Neural progenitor cell (in vitro differentiated cells): ENCODE results near the gene CDH3. TPM values are rescaled to one million over a fixed set of nuclear protein-coding genes. Genes with fewer than 3 reads are reported as not detected.

Source experiments
- DNase-seq: peaks from one replicate; pipeline ENCODE4 v3.0.0-alpha.2; 2016; ENCODE audit warnings: low spot score
- H2AFZ ChIP-seq: fragments of 200-600 bp; sonication (generic); replicated peaks from 2 replicates; pipeline ENCODE4 v1.6.1; 2016; ENCODE audit warnings: antibody characterized with exemption
- H3F3A ChIP-seq: fragments of 200-600 bp; sonication (generic); 2 replicates; pipeline ENCODE4 v1.6.1; 2016; ENCODE audit warnings: antibody characterized with exemption, low read depth
- H3K27ac ChIP-seq: fragments of 200-600 bp; sonication (generic); 2 replicates; pipeline ENCODE4 v1.5.1; 2016; ENCODE audit warnings: mild to moderate bottlenecking
- H3K27me3 ChIP-seq: fragments of 200-600 bp; sonication (generic); 2 replicates; pipeline ENCODE4 v1.6.1; 2016; ENCODE audit warnings: mild to moderate bottlenecking, moderate library complexity
- H3K36me3 ChIP-seq: fragments of 200-600 bp; sonication (generic); 2 replicates; pipeline ENCODE4 v1.5.1; 2016
- H3K4me1 ChIP-seq: fragments of 200-600 bp; sonication (generic); 2 replicates; pipeline ENCODE4 v1.6.1; 2016; ENCODE audit warnings: mixed run types
- H3K4me2 ChIP-seq: fragments of 200-600 bp; sonication (generic); 2 replicates; pipeline ENCODE4 v1.6.1; 2016
- H3K4me3 ChIP-seq: fragments of 200-600 bp; sonication (generic); 2 replicates; pipeline ENCODE4 v1.5.1; 2016
- H3K79me2 ChIP-seq: fragments of 200-600 bp; sonication (generic); 2 replicates; pipeline ENCODE4 v1.6.1; 2016; ENCODE audit warnings: low read depth
- H3K9ac ChIP-seq: fragments of 200-600 bp; sonication (generic); 2 replicates; pipeline ENCODE4 v1.6.1; 2016
- H3K9me3 ChIP-seq: fragments of 200-600 bp; sonication (generic); 2 replicates; pipeline ENCODE4 v1.5.1; 2016; ENCODE audit warnings: low read depth
- H4K20me1 ChIP-seq: fragments of 200-600 bp; sonication (generic); 2 replicates; pipeline ENCODE4 v1.6.1; 2016; ENCODE audit warnings: low read depth
- H3K27ac Mint-ChIP-seq: 3 replicates; pipeline ENCODE4 v1.8.0; 2021; ENCODE audit warnings: mixed read lengths
- H3K27me3 Mint-ChIP-seq: 2 replicates; pipeline ENCODE4 v1.8.0; 2022; ENCODE audit warnings: low read depth, mild to moderate bottlenecking, inconsistent platforms, moderate library complexity, mixed read lengths; ENCODE audit not compliant: insufficient read depth
- H3K36me3 Mint-ChIP-seq: 3 replicates; pipeline ENCODE4 v1.8.0; 2021; ENCODE audit warnings: mixed read lengths
- H3K4me1 Mint-ChIP-seq: 3 replicates; pipeline ENCODE4 v1.8.0; 2021; ENCODE audit warnings: mixed read lengths
- H3K4me3 Mint-ChIP-seq: 3 replicates; pipeline ENCODE4 v1.8.0; 2021; ENCODE audit warnings: mild to moderate bottlenecking, moderate library complexity, mixed read lengths
- H3K9me3 Mint-ChIP-seq: 3 replicates; pipeline ENCODE4 v1.8.0; 2020; ENCODE audit warnings: mixed read lengths
- EZH2 ChIP-seq: fragments of 200-600 bp; sonication (generic); IDR thresholded peaks from 2 replicates; pipeline ENCODE4 v1.6.1; 2017; ENCODE audit warnings: antibody characterized with exemption, mild to moderate bottlenecking, moderate library complexity
- EZH2phosphoT487 ChIP-seq: fragments of 200-600 bp; sonication (generic); IDR thresholded peaks from 2 replicates; pipeline ENCODE4 v1.6.1; 2017; ENCODE audit warnings: antibody characterized with exemption
- total RNA-seq: library from RNA; depleted of rRNA; stranded (reverse); fragments of >200 nt; gene quantifications from 2 replicates; pipeline ENCODE4 v1.2.3, GENCODE V29; 2015; ENCODE audit warnings: low replicate concordance
- TF ChIP-seq, protein P1 (sequence below): fragments of 200-600 bp; sonication (generic); IDR thresholded peaks from 2 replicates; pipeline ENCODE4 v1.5.1; 2017; ENCODE audit warnings: antibody characterized with exemption, mild to moderate bottlenecking

The CDH3 gene
- total RNA-seq, 1 donor from 2014 or later: 3.9 TPM

DNA sequence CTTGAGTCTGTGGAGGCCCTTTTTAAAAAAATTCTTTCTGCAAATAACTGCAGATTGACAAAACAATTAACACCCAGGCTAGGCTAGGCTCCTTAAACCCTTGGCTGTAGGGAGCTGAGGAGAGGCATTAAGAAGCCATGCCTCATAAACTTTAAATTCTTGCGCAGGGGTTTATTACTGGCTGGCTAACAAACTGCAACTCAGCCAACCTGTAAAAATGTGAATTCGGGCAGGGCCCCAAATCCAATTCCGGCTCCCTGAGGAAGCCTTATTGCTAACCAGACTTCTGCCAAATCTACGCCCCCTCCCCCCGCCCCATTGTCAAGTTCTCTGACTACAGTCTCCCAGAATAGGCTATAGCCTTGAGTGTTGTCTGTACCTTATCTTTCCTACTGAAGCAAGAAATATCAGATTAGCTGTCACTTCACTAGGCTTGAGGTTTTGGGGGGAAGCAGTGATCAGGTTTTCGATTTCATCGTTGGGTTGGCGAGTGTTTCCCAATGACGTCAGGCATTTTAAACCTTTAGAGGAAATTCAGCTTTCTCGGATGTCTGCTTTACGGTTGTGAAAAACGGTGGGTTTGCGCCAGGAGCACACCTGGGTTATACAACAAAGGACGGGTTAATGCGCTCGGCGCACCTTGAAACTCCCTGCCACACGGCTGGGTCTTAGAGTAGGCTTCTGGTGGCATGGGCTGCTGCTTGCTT, 2.0 kb downstream of the CDH3 start:
- Histone ChIP-seq H4K20me1 (peaks cover 11% of the 10 kb centered on the region), H3K27ac (no peak overlapping the region), H3K9me3 (no peaks in the 10 kb centered on the region), H3F3A (peaks cover 50% of the 10 kb centered on the region), H3K36me3 (no peaks in the 10 kb centered on the region), H2AFZ (no peak overlapping the region), H3K9ac (no peak overlapping the region), H3K4me3 (no peak overlapping the region), H3K4me2 (peak overlapping the region; percentile 96), H3K4me1 (peaks cover 31% of the 10 kb centered on the region), H3K79me2 (peaks cover 14% of the 10 kb centered on the region), H3K27me3 (peaks cover 39% of the 10 kb centered on the region)
- peak overlapping the region; percentile 82 for H3K4me3 Mint-ChIP-seq
- TF ChIP-seq, protein P1, sequence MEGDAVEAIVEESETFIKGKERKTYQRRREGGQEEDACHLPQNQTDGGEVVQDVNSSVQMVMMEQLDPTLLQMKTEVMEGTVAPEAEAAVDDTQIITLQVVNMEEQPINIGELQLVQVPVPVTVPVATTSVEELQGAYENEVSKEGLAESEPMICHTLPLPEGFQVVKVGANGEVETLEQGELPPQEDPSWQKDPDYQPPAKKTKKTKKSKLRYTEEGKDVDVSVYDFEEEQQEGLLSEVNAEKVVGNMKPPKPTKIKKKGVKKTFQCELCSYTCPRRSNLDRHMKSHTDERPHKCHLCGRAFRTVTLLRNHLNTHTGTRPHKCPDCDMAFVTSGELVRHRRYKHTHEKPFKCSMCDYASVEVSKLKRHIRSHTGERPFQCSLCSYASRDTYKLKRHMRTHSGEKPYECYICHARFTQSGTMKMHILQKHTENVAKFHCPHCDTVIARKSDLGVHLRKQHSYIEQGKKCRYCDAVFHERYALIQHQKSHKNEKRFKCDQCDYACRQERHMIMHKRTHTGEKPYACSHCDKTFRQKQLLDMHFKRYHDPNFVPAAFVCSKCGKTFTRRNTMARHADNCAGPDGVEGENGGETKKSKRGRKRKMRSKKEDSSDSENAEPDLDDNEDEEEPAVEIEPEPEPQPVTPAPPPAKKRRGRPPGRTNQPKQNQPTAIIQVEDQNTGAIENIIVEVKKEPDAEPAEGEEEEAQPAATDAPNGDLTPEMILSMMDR: no peak
- TF ChIP-seq EZH2 (no peak), EZH2phosphoT487 (no peak)
- no peaks in the 10 kb centered on the region for H3K9me3 Mint-ChIP-seq
- peaks cover 17% of the 10 kb centered on the region for H3K27me3 Mint-ChIP-seq
- H3K27ac Mint-ChIP-seq: no peak overlapping the region
- DNase-seq: no peak
- peaks cover 21% of the 10 kb centered on the region for H3K4me1 Mint-ChIP-seq
- no peaks in the 10 kb centered on the region for H3K36me3 Mint-ChIP-seq

DNA sequence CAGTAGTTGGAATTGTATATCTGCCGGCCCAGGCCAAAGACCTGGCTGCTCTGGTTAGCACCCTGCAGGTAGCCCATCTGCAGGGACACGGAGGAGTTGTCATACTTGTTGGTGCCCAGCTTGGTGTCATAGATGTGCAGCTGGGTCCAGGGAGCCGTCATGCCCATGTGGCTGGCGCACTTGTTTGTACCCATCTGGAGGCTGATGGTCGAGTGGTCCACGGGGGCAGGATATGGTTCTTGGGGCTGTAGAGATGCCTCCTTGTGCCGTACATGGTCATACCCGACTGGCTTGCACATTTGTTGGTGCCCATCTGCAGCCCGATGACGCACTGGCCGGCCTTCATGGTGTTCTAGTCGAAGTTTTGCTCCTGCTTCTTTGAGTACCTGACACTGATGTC, 6.0 kb downstream of the CDH3 start:
- no peak overlapping the region for H2AFZ ChIP-seq
- peaks cover 4% of the 10 kb centered on the region for H3K27me3 Mint-ChIP-seq
- H3K27ac Mint-ChIP-seq: no peak overlapping the region
- H3K9ac ChIP-seq: no peak overlapping the region
- no peaks in the 10 kb centered on the region for H3K9me3 ChIP-seq
- H3K27me3 ChIP-seq: no peaks in the 10 kb centered on the region
- H3K36me3 Mint-ChIP-seq: no peaks in the 10 kb centered on the region
- no peaks in the 10 kb centered on the region for H4K20me1 ChIP-seq
- DNase-seq: no peak
- H3K4me2 ChIP-seq: no peak overlapping the region
- H3K4me3 Mint-ChIP-seq: no peak overlapping the region
- H3K27ac ChIP-seq: no peak overlapping the region
- peaks cover 17% of the 10 kb centered on the region for H3K4me1 ChIP-seq
- no peaks in the 10 kb centered on the region for H3K9me3 Mint-ChIP-seq
- H3K79me2 ChIP-seq: peaks cover 14% of the 10 kb centered on the region
- H3K4me1 Mint-ChIP-seq: peaks cover 5% of the 10 kb centered on the region
- H3K4me3 ChIP-seq: no peak overlapping the region
- H3F3A ChIP-seq: peaks cover 12% of the 10 kb centered on the region
- TF ChIP-seq, protein P1: no peak
- TF ChIP-seq EZH2: no peak
- no peak for TF ChIP-seq EZH2phosphoT487
- no peaks in the 10 kb centered on the region for H3K36me3 ChIP-seq

DNA sequence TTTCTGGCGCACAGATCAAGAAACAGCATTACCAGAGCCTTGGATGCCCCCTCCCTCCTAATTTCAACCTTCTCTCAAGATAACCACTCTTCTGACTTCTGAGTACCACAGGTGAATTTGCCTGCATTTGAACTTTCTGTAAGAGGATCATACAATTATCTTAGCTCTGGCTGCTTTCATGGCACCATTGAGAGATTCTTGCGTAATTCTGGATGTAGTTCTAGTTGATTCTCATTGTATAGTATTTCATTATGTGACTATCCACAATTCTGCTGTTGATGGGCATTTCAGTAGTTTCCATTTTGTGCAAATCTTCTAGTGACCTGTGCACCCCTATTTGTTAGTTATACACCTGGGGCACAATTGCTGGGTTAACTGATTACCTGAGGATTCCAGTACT, 7.5 kb downstream of the CDH3 start:
- Histone ChIP-seq H3K4me1 (peaks cover 11% of the 10 kb centered on the region), H3K9me3 (no peaks in the 10 kb centered on the region), H3K4me3 (no peak overlapping the region), H3K36me3 (no peaks in the 10 kb centered on the region), H3K79me2 (peaks cover 7% of the 10 kb centered on the region), H4K20me1 (no peaks in the 10 kb centered on the region), H3F3A (peaks cover 15% of the 10 kb centered on the region), H3K27ac (no peak overlapping the region), H2AFZ (no peak overlapping the region), H3K4me2 (no peak overlapping the region), H3K27me3 (no peaks in the 10 kb centered on the region), H3K9ac (no peak overlapping the region)
- Mint-ChIP-seq H3K36me3 (no peaks in the 10 kb centered on the region), H3K4me1 (peaks cover 3% of the 10 kb centered on the region), H3K9me3 (no peaks in the 10 kb centered on the region), H3K27ac (no peak overlapping the region), H3K27me3 (peaks cover 4% of the 10 kb centered on the region), H3K4me3 (no peak overlapping the region)
- no peak for TF ChIP-seq EZH2phosphoT487
- TF ChIP-seq EZH2: no peak
- TF ChIP-seq, protein P1: no peak
- no peak for DNase-seq
